HG03575 (cell line): ENCODE results near the gene PIK3AP1.
"Not testable (repeated sequence)": the region's sequence is repeated elsewhere in the genome, so short reads cannot be mapped to it uniquely, and the experiment has no call there.

Experiments
- ATAC-seq: cut with Tn5 transposase; IDR thresholded peaks from one replicate; pipeline ENCODE4 v1.9.1; 2021; ENCODE audit not compliant: unreplicated experiment, insufficient number of reproducible peaks, low FRiP score; ENCODE audit errors: extremely low read depth

The PIK3AP1 gene

DNA sequence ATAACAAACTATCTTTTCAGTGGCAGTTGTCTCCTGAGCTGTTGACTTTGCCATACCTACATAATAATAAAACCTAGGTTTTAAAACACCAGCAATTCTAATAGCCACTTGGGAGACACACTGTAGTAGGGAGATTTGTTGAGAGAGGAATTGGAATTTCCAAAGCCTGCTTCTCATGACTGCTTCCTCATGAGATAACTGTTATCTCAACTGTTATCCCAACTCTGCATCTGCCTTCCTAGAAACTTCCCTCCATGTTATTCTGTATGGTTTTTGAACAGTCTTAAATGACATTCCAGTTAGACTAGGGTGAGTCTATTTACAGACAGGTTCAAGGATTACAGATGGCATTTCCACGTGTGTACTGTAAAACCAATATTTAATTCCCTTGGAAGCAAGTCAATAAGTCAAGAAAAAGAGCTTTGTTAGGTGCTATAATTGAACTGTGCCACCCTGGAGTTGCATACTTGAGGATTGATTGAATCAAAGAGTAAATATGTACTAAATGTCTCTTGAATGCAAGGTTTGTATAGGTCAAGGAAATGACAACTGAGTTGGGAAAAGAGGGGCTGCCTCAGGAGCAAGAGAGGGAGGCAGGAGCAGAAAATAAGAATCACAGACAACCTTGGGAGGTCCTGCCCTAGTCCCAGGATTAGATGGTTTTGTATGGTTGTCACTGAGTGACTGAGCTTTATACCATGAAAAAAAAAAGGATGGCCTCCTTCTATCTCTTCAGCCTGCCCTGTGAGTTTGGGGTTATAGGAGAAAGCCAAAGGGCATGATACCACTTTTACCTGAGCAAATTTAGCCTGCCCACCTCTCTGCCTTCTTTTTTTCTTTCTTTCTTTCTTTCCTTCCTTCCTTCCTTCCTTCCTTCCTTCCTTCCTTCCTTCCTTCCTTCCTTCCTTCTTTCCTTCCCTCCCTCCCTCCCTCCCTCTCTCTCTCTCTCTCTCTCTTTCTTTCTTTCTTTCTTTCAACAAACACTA, 123.6 kb downstream of the PIK3AP1 start:
- no peak for ATAC-seq

DNA sequence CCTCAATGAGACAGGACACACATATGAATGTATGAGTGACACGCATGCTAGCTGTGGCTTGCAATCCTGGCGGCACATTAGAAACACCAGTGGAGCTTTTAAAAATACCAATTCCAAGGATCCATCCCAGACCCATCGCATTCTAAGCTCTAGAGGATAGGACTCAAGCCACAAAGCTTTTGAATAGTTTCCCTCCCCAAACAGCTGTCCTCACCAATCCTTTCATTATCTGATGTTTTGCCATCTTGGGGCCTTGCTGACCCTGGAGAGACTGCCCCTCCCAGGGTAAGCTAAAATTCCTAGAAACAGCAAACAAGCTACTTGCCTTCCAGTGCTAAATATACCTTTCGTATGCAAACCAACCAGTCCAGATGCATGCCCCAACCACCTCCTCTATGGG, 124.6 kb downstream of the PIK3AP1 start:
- no peak for ATAC-seq

DNA sequence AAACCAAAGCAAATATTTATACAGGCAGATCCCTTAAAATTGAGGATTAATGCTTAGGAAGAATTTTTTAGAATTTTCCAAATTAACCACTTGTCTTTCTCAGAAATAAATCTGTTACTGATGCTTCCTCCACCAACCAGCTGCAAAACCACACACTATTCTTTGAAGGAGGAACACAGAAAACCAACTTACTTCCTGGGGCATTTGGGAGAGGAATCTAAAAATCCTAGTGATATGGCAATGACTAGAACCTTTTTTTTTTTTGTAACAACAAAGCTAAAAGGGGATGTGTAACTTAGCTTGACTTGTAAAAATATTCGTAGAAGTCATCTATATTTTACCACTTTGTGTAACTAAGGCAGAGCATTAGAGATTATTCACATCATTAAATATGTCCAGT, 128.4 kb downstream of the PIK3AP1 start:
- ATAC-seq = no peak

DNA sequence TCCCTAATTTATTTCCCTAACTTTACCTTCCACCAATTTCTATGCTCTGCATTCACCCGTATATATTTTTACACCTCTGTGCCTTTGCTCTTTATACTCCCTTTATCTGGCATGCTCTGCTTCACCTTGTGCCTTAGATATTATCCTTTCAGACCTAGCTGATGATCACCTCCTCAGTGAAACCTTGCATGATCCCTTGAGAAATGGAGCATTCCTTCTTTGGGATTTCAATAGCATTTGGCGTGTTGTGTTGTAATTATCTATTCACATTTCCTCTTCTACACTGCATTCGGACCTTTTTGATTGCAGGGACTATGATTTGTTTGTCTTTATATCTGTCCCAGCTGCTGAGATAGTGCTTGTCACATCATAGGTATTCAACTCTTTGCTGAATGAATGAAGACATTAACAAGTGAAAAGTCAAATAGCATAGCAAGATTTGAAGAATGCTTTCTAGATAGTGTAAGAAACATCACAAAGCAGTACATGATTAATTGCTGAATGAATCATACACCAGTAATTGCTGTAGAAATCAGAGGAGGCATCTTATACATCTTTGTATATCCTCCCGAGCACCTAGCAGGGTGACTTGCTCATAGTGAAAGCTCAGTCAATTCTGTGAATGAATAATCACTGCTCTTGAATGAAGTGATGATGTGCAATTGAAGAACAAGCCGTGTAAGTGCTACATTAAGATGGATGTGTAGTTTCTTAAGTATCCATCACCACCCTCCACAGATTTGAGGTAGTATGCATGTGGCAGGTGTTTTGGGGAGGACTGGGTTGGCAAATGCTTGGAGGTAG, 131.5 kb downstream of the PIK3AP1 start:
- no peak for ATAC-seq

DNA sequence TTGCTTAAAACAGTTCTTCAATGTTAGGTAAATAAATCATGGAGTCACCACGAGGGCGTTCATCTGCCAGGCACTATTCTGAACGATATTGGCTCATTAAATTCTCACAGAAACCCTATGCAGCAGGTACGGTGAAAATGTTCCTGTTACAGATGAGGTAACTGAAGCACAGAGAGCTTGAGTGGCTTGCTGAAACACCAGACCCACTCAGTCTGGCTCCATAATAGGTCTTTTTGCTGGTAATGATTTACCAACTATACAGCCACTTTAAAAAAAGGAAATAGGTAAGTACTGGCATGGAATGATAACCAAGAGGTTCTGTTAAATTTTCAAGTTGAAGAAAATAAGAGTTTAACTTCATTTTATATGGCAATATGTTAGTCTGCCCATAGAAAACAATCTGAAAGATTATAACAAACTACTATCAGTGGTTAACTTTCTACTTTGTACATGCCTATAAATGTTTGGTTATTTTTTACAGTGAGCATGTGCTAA, 132.2 kb downstream of the PIK3AP1 start:
- no peak for ATAC-seq

DNA sequence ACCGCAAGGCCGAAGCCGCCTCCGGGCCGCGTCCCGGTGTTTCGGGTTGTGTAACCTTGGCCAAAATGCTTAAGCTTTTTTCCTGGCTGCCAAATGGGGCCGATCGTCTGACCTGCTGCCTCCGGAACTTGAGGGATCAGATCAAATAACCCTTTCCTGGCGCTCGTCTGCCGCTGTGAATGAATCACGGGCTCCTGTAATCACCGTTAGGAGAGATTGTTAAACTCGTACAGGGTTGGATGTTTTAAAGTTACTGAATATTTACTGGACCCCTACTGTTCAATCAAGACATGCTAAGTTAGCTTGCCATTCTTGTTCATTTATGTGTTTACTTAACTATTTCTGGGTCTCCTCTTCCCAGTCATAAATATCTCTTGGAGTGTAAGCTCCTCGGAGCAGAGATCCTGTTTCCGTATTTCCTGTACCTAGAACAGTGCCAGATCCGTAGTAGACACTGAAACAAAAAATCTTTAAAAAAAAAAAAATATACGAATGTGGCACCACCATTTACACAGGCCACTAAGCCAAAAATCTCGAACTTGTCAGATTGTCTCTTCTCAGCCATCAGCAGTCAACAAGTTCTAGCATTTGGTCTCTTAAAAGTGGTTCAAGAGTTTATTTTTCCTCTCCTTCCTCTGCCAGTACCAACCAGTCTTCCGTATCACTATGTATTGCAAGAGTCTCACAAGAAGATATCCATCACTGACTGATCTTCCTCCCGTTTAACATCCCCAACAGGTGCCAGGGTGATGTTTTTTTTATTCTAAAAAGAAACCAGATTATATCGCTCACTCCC, 132.9 kb downstream of the PIK3AP1 start:
- no peak for ATAC-seq

DNA sequence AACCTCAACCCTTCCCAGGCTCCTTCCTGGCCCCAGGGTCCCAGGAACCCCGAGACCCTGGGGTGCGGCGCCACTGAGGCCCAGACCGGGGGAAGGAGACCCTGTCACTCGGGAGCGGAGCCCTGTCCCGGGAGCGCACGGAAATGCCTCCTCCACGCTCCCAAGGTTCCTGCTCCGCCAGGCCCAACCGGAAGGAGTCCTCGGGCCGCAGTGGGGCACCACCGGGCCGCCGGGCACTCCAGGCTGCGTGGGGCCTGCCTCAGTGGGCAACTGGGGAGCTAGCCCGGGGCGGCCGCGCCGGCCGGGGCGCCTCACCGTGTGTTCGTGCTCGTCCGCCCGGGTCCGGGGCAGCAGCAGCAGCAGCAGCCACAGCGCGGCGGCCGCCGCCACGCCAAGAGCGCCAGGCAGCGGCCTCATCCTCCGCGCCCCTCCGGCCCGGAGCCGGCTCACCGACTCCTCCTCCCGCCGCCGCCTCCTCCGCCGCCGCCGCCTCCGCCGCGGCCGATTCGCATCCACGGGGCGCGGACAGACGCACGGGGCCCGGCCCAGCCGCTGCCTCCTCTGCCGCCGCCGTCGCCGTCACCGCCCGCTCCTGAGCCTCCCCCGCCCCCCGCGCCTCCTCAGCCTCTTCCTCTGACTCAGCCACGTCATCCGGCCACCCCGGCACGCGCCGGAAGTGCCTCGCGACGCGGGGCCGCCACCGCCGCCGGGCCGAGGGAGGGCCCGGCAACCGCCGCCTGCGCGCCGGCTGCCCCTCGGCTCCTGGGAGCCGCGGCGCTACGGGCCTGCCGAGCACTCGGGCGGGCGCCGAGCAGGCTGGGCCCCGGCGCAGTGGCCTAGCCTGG, 133.7 kb downstream of the PIK3AP1 start, which contains the start of gene TM9SF3:
Gene TM9SF3 (minus strand): TSS at position 594 of the 845 bp plus-strand sequence. CDS start 177 bp downstream, at position 417.
- no peak for ATAC-seq

DNA sequence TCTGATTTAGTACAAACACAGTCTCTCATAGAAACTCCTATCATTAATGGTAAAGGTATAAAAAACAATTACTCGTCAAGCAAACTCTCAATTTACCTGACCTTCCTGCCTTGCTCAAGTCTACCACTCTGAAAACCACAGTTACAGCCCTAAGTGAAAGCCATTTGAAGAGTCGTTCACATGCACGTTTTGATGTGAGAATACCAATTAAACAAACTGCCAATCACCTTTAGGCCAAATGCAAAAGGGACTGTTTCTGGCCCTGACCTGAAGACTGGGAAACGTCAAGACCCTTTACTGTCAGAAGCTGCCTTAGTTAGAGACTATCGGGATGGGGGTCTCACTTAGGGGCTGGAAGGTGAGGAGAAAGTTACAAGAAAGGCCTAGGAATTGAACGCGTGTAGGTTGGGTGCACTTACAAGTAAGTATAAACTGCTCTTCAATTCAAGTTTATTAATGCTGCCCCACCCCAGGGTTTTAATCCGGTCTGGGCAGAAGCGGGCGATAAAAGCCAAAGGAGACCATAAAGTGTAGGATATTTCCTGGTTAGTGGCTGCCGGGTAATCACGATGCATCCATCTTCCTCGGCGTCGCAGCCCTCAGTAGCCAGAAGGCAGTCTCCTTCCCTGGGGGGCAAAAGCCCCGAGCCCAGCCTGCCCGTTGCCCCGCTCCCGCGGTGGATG, 134.4 kb downstream of the PIK3AP1 start:
- no peak for ATAC-seq

DNA sequence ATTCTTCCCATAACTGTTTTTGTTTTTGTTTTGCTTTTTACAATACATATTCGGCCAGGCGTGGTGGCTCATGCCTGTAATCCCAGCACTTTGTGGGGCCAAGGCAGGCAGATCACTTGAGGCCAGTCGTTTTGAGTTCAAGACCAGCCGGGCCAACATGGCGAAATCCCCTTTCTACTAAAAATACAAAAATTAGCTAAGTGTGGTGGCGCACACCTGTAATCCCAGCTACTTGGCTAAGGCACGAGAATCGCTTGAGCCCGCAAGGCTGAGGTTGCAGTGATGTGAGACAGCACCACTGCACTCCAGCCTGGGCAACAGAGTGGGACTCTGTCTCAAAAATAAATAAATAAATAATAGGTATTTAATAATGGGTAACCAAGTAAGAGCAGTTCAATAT, 135.8 kb downstream of the PIK3AP1 start:
- ATAC-seq = no peak

DNA sequence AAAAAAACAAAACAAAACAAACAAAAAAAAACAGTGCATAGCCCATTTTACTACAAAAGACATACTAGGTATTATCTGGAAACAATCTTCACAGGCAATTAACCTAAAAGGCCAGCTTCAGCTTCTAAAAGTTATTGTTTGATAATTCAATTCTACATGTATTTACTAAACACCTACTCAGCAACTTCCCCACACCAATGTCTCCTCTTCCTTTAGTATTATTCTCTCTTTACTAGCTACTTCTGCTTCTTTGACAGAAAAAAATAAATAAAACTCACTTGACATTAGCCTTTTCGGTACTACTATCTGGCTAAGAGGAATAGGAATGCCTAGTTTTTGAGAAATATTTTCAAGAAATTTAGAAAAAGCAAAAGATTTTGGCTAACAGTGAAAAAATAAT, 136.3 kb downstream of the PIK3AP1 start:
- no peak for ATAC-seq

DNA sequence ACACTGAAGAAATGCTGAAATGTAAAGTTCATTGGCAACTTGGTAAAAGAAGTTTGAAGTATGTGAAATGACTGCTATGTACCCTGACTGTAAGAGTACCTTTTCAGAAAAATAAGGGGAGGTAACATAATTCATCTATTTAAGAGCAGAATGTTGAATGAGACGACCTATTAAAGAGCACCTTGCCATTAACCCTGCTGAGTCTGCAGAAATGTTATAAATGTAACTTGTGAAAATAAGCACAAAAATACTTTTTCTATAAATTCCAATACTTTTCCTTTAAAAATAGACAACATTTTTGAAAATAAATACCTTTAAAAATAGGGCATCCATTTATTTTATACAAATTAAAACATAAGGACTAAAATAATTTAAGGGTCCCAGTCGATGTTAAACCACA, 141.2 kb downstream of the PIK3AP1 start:
- no peak for ATAC-seq

DNA sequence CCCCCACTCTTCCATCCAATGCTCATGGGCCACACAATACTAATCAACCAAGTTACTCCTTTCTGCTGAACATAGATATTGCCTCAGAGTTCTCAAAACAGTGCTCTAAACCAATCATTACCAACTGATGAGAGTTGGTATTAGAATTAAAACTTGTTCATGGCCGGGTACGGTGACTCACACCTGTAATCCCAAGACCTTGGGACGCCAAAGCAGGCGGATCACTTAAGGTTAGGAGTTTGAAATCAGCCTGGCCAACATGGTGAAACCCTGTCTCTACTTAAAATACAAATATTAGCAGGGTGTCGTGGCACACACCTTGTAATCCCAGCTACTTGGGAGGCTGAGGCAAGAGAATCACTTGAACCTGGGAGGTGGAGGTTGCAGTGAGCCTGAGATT, 141.7 kb downstream of the PIK3AP1 start:
- no peak for ATAC-seq

DNA sequence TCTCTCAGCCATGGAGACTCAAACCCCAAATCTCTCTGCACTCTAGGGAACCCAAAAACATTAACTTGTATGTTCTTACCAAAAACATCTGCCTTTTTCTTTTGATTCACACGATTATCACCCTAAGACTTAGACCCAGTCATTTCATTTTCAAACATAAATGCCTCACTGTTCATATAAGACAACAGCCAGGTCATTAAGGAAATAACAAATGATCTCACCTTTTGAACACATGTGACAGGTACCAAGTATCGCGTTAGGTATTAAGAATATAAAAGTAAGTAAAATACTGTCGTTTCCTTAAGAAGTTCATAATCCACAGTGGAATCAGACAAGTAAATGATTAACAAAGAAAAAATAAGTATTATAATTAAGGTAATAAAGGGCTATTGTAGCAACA, 142.3 kb downstream of the PIK3AP1 start:
- ATAC-seq = no peak

DNA sequence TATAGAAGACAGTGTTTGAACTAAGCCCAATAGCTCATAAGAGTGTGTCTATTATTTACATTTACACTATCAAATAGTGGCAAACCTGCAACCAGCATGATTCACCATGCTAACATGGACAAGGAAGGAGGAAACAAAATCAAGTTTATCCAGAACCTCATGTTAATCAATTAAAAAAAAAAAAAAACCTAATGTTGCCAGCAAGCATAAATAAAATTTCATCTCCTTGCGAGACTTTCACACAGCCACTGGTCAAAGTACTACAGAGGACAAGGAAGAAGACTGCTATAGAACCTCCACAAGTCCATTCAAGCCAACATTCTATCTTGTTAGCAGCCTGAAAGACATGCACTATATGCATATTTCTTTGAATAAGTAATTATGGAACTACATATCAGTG, 143.2 kb downstream of the PIK3AP1 start:
- ATAC-seq = no peak

DNA sequence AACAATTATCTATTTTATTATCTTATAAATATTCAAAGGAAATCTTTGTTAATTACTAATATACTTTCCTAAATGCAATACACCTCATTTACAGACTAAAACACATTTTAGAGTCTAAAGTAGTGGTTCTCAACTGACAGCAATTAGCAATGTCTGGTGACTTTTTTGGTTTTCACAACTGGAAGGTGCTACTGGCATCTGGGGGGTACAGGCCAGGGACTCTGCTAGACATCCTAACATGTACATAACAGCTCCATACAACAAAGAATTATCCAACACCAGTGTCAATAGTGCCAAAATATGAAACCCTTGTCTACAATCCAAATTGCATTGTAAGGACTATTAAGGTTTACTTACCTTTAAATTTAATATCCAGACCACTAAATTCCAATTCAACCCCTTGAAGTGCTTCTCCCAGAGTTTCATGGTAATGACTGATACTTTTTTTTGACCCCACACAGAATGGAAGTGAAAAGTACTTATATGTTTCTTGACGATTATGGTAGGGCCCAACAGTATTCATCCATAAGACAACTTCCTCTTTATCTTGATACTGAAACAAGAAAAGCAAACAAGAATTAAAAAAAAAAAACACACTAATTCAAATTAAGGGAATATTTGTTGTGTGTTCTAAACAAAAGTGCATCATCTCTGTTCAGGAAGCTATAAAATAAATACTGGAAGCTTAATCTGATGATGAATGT, 143.9 kb downstream of the PIK3AP1 start:
- ATAC-seq = no peak

DNA sequence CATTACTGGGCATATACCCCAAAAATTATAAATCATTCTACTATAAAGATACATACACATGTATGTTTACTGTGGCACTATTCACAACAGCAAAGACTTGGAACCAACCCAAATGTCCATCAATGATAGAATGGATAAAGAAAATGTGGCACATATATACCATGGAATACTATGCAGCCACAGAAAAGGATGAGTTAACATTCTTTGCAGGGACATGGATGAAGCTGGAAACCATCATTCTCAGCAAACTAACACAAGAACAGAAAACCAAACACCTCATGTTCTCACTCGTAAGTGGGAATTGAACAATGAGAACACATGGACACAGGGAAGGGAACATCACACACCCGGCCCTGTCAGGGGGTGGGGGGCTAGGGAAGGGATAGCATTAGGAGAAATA, 145.8 kb downstream of the PIK3AP1 start:
- not testable (repeated sequence) for ATAC-seq

DNA sequence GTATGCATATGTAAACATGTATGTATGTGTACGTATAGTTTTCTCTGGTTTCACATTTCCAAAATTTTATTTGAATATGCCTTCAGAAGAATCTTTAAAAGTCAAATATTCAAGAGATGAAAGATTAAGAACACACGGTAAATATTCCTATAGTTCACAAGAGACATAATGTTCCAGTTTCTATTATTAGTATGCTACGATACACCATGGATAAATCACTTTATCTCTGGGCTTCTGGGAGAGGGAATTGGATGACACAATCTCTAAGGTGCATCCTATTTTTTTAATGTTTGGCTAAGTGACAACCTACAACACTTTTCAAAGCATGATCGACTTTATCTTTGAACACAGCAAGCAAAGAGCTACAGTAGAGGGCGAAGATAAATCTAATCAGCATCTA, 147.3 kb downstream of the PIK3AP1 start:
- no peak for ATAC-seq
